Middle frontal gyrus (tissue), 1 donor: ENCODE measurements around the gene EIPR1.

ENCODE experiments used
- DNase-seq: peaks from one replicate; pipeline ENCODE4 v3.0.0-alpha.2; 2015; ENCODE audit warnings: low spot score; ENCODE audit errors: extremely low spot score

EIPR1 gene

GRCh38 chr2:3377612-3378432, at the start of gene EIPR1:
Gene EIPR1 (minus strand): TSS chr2:3377818. CDS start chr2:3377689, 129 bp downstream.
- DNase-seq, result peak; percentile 98

GRCh38 chr2:3427272-3427671, 49.7 kb upstream of the EIPR1 start:
- DNase-seq, result no peak

GRCh38 chr2:3426615-3427014, 49.0 kb upstream of the EIPR1 start:
- no peak for DNase-seq

GRCh38 chr2:3424171-3424795, 46.7 kb upstream of the EIPR1 start:
- DNase-seq, result no peak

GRCh38 chr2:3423492-3424170, 46.0 kb upstream of the EIPR1 start:
- no peak for DNase-seq

- DNase-seq, result no peak
Observed at GRCh38 chr2:3422161-3422779, 44.7 kb upstream of the EIPR1 start.

- DNase-seq, result no peak
Observed at GRCh38 chr2:3421580-3421979, 44.0 kb upstream of the EIPR1 start.

GRCh38 chr2:3420769-3421397, 43.3 kb upstream of the EIPR1 start:
- no peak for DNase-seq

- no peak for DNase-seq
Observed at GRCh38 chr2:3420076-3420768, 42.6 kb upstream of the EIPR1 start.

GRCh38 chr2:3418766-3419404, 41.3 kb upstream of the EIPR1 start:
- DNase-seq, result no peak

- DNase-seq, result no peak
Observed at GRCh38 chr2:3414133-3414860, 36.7 kb upstream of the EIPR1 start.

- DNase-seq, result no peak
Observed at GRCh38 chr2:3413697-3414096, 36.1 kb upstream of the EIPR1 start.

GRCh38 chr2:3411103-3411502, 33.5 kb upstream of the EIPR1 start:
- no peak for DNase-seq

- DNase-seq, result no peak
Observed at GRCh38 chr2:3409627-3410170, 32.1 kb upstream of the EIPR1 start.

- DNase-seq, result no peak
Observed at GRCh38 chr2:3408781-3409180, 31.2 kb upstream of the EIPR1 start.

GRCh38 chr2:3406501-3406900, 28.9 kb upstream of the EIPR1 start:
- no peak for DNase-seq

- no peak for DNase-seq
Observed at GRCh38 chr2:3405876-3406275, 28.3 kb upstream of the EIPR1 start.

GRCh38 chr2:3405307-3405706, 27.7 kb upstream of the EIPR1 start:
- DNase-seq, result no peak

GRCh38 chr2:3404349-3404894, 26.8 kb upstream of the EIPR1 start:
- no peak for DNase-seq
